HG02678 (cell line): ENCODE results near the gene FRMPD4.

Experiments
- ATAC-seq: cut with Tn5 transposase; IDR thresholded peaks from one replicate; pipeline ENCODE4 v1.9.1; 2021; ENCODE audit warnings: mild to moderate bottlenecking, moderate library complexity; ENCODE audit not compliant: unreplicated experiment

FRMPD4 gene

GRCh38 chrX:12611471-12611870 is 473.2 kb downstream of the FRMPD4 start:
- ATAC-seq = no peak

DNA sequence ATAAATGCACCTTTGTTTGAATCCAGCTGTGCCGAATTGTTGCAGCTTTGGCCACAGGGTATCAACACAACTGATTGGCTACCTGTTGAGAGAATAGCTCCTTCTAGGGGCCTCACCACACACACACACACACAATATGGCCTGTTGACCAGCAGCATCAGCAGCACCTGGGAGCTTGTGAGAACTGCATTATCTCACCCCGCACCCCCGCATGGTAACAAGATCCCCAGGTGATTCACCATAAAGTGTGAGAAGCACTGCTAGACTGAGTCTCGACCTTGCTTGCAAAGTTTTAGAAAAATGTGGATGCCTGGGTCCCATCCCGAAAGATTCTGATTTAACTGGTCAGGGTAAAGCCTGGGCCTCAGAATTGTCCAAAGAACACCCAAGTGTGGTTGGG is 476.0 kb downstream of the FRMPD4 start:
- no peak for ATAC-seq

DNA sequence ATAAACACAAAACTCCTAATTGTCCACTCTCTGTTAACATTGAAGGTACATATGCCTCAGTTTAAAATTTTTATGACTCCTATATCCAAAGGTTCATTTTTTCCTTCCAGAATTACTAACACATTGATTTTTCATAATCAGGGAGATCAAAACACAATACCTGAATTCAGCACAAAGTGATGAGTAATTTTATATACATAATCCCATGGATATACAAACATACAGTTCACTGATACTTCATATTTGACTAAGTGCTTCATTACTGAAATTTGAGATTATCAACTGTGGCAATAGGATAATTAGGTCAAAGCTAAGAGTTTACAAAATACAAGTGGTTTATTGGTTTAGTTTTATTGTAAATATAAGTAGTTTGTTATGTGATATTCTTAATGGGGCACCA is 476.8 kb downstream of the FRMPD4 start:
- ATAC-seq = no peak

DNA sequence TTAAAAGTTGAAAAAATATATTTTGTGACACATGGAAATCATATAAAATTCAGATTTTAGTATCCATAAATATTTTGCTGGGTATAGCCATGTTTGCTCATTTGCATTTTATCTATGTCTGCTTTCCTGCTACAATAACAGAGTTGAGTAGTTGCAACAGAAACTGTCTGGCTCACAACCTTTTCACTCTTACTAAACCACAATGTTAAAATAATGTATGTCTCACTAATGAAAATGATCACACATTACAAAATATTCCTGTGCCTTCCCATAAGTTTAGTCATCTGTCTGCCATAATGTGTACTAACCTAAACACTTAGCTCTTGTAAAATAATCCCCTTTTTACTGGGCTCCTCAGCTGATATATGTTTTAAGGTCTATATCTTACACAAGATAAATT is 479.0 kb downstream of the FRMPD4 start:
- no peak for ATAC-seq

DNA sequence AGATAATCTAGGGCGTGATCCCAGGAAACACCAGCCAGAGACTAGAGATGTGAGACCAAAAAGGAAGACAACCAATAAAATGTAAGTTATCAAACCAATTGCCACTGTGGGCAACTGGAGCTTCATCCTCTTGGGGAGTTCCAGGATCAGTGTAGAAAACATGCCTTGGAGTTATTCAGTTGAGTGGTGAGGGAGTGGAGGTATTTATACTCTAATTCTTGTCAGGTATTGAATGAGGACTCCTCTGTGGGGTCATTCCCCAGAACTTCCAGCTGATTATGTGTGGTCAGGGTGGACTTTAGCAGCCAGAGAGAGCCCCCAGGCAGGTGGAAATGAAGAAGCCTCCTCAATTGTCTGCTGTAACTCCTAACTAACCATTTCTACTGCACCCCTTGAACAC is 509.0 kb downstream of the FRMPD4 start:
- ATAC-seq = no peak

GRCh38 chrX:12648995-12649394 is 510.7 kb downstream of the FRMPD4 start:
- ATAC-seq = no peak

- ATAC-seq = no peak
Measured at GRCh38 chrX:12657433-12657832, 519.2 kb downstream of the FRMPD4 start.

- ATAC-seq = peak; percentile 82
Measured at GRCh38 chrX:12657881-12658280, 519.6 kb downstream of the FRMPD4 start.

- ATAC-seq = no peak
Measured at GRCh38 chrX:12661464-12661863, 523.2 kb downstream of the FRMPD4 start.

- no peak for ATAC-seq
Measured at GRCh38 chrX:12672367-12673106, 534.3 kb downstream of the FRMPD4 start.

DNA sequence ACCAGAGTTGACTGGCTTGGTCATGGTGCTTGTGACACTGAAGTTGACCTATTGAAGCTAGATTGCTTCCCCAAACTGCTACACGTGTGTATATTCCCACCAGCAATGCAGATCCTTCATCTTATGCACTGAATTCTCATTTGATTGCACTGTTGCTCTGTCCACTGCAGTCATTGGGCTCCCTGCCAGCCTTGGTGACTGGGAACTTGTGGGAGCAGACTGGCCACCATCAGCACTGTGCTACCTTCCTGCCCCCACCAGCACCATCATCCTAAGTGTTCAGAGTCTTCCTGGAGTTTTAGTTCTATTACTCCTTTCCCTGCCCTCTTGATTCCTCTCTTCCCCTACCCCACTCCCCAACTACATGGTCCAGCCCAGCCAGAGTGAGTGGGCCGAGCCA is 535.2 kb downstream of the FRMPD4 start:
- no peak for ATAC-seq

GRCh38 chrX:12679522-12679921 is 541.2 kb downstream of the FRMPD4 start:
- ATAC-seq = no peak

GRCh38 chrX:12681047-12681446 is 542.8 kb downstream of the FRMPD4 start:
- no peak for ATAC-seq

DNA sequence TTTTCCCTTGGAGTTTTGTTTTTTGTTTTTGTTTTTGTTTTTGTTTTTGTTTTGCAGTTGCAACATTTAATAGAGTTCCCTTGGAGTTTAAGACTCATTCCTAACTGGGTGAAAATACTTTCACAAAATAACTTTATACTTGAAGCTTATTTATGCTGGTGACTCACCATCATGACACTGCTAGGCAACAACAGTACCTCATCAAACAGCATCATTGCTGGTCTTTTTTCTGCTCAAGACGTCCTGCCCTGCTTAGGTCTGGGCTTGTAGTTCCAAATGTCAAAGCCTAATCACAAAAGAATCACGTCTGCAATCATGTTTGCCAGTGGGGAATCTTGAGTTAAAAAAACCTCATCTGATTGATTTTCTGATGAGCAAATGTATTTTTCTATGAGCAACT is 547.3 kb downstream of the FRMPD4 start:
- ATAC-seq = no peak

- no peak for ATAC-seq
Measured at GRCh38 chrX:12686331-12686730, 548.1 kb downstream of the FRMPD4 start.

GRCh38 chrX:12690646-12691045 is 552.4 kb downstream of the FRMPD4 start:
- ATAC-seq = no peak

DNA sequence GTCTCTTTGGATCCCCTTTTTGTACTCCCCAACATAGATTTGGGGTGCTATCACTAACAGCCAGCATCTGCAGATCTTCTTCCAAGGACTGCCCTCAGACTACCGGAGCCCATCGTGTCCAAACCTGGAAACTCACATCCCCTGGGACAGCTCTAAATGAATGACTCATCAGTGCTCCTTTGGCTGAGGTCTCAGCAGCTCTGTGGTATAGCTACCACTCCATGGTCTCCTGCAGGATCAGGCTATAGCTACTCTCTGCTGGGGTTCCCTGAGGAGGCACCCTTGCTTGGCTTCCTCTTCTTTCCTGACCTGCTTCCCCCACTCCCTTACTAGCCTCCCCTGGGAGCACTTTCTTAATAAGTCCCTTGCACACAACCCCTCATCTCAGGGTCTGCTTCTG is 555.5 kb downstream of the FRMPD4 start:
- no peak for ATAC-seq

DNA sequence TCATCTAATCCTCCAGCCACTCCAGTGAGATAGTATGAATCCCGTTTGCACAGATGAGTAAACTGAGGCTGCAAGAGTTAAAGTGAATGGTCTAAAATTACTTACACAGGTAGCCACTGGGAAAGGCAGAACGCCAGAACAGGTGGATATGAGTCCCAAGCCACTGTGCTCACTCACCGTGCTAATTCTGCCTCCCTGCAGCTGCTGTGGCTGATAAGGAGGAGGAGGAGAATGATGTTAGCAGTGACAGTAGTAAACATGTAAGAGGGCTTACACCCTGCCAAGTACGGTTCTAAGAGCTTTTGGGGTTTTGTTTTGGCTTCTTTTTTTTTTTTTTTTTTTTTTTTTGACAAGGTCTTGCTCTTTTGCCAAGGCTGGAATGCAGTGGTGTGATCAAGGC is 562.5 kb downstream of the FRMPD4 start:
- ATAC-seq = no peak

DNA sequence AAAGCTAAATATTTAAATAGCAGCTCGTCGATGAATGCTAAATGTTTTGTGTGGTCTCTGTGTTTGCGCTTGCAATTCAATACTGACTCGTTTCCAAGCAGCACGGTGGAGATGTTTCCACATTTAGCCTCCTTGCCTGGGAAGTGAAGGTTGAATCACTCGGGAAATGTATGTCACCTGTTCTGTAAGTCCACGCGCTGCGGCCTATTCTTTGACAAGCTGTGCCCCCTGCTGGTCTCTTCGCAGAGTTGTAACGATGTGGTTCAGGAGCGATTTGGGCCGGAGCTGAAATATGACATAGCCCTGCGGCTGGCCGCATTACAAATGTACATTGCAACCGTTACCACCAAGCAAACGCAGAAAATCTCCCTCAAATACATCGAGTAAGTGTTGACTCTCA is 563.4 kb downstream of the FRMPD4 start:
- ATAC-seq = peak; percentile 50

DNA sequence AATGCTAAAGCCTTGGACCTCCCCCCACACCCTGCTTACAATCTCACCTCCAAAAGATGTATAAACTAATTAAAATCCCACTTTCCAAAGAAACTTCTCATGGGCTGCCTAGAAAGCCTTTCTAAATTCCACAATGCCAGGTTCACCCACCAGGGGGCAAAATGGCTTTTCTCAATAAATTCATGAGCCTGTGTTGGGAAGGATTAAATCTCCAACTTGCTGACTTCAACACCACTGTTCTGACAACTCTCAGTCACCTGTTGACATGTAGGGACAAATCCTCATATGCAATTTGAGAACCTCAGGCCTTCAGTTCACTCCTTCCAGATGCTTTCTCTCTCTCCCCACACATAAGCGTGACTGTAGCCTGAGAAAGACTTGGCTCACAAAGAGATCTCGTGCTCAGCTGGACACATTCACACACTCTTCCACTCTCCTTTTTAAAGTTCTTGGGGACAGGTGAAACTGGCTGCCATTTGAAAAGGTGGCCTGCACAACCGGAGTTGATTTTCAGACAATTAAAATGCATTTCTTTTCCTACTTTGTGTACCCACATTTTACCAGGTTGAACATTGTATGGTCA is 564.3 kb downstream of the FRMPD4 start:
- ATAC-seq = no peak

DNA sequence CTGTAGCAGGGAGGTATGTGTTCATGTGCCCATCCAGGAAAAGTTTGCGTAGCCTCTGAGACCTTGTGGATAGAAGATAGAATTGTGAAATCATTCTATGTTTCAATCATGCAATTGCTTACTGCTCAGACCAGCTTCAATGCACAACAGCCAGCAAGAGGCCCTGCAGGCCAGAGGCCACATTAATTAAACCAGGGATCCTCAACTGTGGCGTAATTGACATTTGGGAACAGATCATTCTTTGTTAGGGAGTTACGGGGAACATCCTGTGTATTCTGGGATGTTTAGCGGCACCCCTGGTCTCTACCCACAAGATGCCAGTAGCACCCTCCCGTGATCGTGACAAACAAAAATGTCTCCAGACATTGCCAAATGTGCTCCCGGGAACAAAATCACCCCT is 566.4 kb downstream of the FRMPD4 start:
- no peak for ATAC-seq

GRCh38 chrX:12709047-12709446 is 570.8 kb downstream of the FRMPD4 start:
- ATAC-seq = no peak
